Measurements from ENCODE around the gene PTPRE.

Gene PTPRE

DNA sequence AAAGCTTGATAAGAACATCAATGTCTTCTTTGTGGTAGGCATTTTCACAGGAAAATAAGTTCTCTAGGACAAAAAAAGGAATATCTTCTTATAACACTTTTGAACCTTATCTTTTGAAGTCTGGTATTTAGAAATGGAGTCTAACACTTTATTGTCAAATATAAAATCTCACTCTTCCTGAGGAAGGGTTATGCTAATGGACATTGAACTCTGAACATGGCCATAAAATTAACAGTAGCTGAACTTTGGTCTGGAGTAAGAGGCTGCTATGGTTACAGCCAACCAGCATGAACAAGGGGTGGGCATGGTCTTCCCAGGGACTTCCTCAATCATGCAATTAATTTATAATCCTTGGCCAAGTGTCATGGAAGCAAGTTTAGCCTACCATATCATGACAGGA lies 14.2 kb upstream of the PTPRE start, which contains the start of gene CLRN3:
Gene CLRN3, minus strand, starts transcription at position 199 of the 400 bp plus-strand sequence. Its CDS starts 157 bp downstream, at position 42.
- peaks cover 0 to 5% (median 0%) of the 10 kb centered on the region in 5 donors for H3K27me3 ChIP-seq (ENCODE audit: control insufficient read depth in 5 of 5, insufficient read depth in 4 of 5, low read length in 5 of 5)
- peaks cover 0 to 18% (median 3%) of the 10 kb centered on the region in 5 donors for H3K4me1 ChIP-seq (ENCODE audit: control insufficient read depth in 5 of 5, insufficient read depth in 5 of 5, low read length in 5 of 5)
- H3K4me3 ChIP-seq (ENCODE audit: low read depth in 1 of 5, low read length in 5 of 5): no peak within 1 kb of the TSS
- H3K9ac ChIP-seq (ENCODE audit: low read length in 5 of 5): no peak within 1 kb of the TSS
- no peaks in the 10 kb centered on the region for H3K36me3 ChIP-seq (ENCODE audit: control insufficient read depth in 5 of 5, insufficient read depth in 5 of 5, low read length in 5 of 5)
- no peak within 1 kb of the TSS for H3K27ac ChIP-seq (ENCODE audit: low read depth, low read length)
- H3K9me3 ChIP-seq (ENCODE audit: control insufficient read depth in 5 of 5, low read length in 5 of 5): no peaks in the 10 kb centered on the region

- no peak overlapping the region for H3K27ac ChIP-seq (ENCODE audit: low read depth, low read length)
- no peaks in the 10 kb centered on the region for H3K9me3 ChIP-seq (ENCODE audit: control insufficient read depth in 5 of 5, low read length in 5 of 5)
- H3K9ac ChIP-seq (ENCODE audit: low read length in 5 of 5): no peak overlapping the region
- H3K27me3 ChIP-seq (ENCODE audit: control insufficient read depth in 5 of 5, insufficient read depth in 4 of 5, low read length in 5 of 5): no peaks in the 10 kb centered on the region
- peaks cover 0 to 9% (median 3%) of the 10 kb centered on the region in 5 donors for H3K4me1 ChIP-seq (ENCODE audit: control insufficient read depth in 5 of 5, insufficient read depth in 5 of 5, low read length in 5 of 5)
- H3K4me3 ChIP-seq (ENCODE audit: low read depth in 1 of 5, low read length in 5 of 5): no peak overlapping the region
- no peaks in the 10 kb centered on the region for H3K36me3 ChIP-seq (ENCODE audit: control insufficient read depth in 5 of 5, insufficient read depth in 5 of 5, low read length in 5 of 5)
These were observed 12.8 kb upstream of the PTPRE start for GRCh38 chr10:127894146-127894545.

DNA sequence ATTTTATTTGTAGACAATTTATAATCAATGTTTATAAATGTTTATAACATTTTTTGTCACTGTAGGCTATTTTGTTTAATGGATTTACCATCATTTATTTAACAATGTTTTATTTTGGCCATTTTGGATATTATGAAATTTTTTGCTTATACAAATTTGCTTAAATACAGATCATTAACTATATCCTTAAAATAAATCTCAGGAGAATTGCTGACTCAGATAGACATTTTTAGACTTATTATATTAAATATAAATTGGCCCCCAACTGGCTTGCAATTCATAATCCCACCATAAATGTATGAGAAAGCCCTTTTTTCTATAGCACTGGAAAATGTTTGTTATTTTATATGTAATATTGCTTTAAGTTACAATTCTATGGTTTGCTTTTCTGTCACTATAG lies 10.3 kb upstream of the PTPRE start:
- H3K9me3 ChIP-seq (ENCODE audit: control insufficient read depth in 5 of 5, low read length in 5 of 5): no peaks in the 10 kb centered on the region
- no peaks in the 10 kb centered on the region for H3K36me3 ChIP-seq (ENCODE audit: control insufficient read depth in 5 of 5, insufficient read depth in 5 of 5, low read length in 5 of 5)
- no peak overlapping the region for H3K9ac ChIP-seq (ENCODE audit: low read length in 5 of 5)
- H3K27me3 ChIP-seq (ENCODE audit: control insufficient read depth in 5 of 5, insufficient read depth in 4 of 5, low read length in 5 of 5): peaks cover 0 to 4% (median 0%) of the 10 kb centered on the region in 5 donors
- no peak overlapping the region for H3K27ac ChIP-seq (ENCODE audit: low read depth, low read length)
- H3K4me1 ChIP-seq (ENCODE audit: control insufficient read depth in 5 of 5, insufficient read depth in 5 of 5, low read length in 5 of 5): no peaks in the 10 kb centered on the region
- H3K4me3 ChIP-seq (ENCODE audit: low read depth in 1 of 5, low read length in 5 of 5): no peak overlapping the region

DNA sequence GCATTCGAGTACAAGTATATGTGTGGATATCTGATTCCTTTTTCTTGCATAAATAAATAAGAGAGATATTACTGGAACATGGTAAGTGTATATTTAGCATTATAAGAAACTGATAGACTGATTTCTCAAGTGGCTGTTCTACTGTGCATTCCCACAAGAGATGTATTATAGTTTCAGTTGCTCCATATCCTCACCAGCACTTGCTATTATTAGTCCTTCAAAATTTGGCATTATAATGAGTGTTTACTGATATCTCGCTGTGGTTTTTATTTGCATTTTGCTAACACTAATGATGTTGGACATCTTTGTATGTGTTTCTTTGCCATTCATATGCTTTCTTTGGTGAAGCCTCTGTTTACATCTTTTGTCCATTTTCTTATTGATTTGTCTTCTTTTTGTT lies 9.7 kb upstream of the PTPRE start:
- Histone ChIP-seq H3K27me3 (ENCODE audit: control insufficient read depth in 5 of 5, insufficient read depth in 4 of 5, low read length in 5 of 5) (peaks cover 0 to 4% (median 0%) of the 10 kb centered on the region in 5 donors), H3K4me1 (ENCODE audit: control insufficient read depth in 5 of 5, insufficient read depth in 5 of 5, low read length in 5 of 5) (no peaks in the 10 kb centered on the region), H3K9me3 (ENCODE audit: control insufficient read depth in 5 of 5, low read length in 5 of 5) (no peaks in the 10 kb centered on the region), H3K4me3 (ENCODE audit: low read depth in 1 of 5, low read length in 5 of 5) (no peak overlapping the region), H3K9ac (ENCODE audit: low read length in 5 of 5) (no peak overlapping the region), H3K27ac (ENCODE audit: low read depth, low read length) (no peak overlapping the region), H3K36me3 (ENCODE audit: control insufficient read depth in 5 of 5, insufficient read depth in 5 of 5, low read length in 5 of 5) (no peaks in the 10 kb centered on the region)

GRCh38 chr10:127899766-127900387 lies 7.0 kb upstream of the PTPRE start:
- no peaks in the 10 kb centered on the region for H3K9me3 ChIP-seq (ENCODE audit: control insufficient read depth in 5 of 5, low read length in 5 of 5)
- no peak overlapping the region for H3K9ac ChIP-seq (ENCODE audit: low read length in 5 of 5)
- peaks cover 0 to 6% (median 0%) of the 10 kb centered on the region in 5 donors for H3K27me3 ChIP-seq (ENCODE audit: control insufficient read depth in 5 of 5, insufficient read depth in 4 of 5, low read length in 5 of 5)
- H3K4me1 ChIP-seq (ENCODE audit: control insufficient read depth in 5 of 5, insufficient read depth in 5 of 5, low read length in 5 of 5): no peaks in the 10 kb centered on the region
- no peak overlapping the region for H3K4me3 ChIP-seq (ENCODE audit: low read depth in 1 of 5, low read length in 5 of 5)
- no peaks in the 10 kb centered on the region for H3K36me3 ChIP-seq (ENCODE audit: control insufficient read depth in 5 of 5, insufficient read depth in 5 of 5, low read length in 5 of 5)
- H3K27ac ChIP-seq (ENCODE audit: low read depth, low read length): no peak overlapping the region

GRCh38 chr10:127903789-127904188 lies 3.1 kb upstream of the PTPRE start:
- Histone ChIP-seq H3K9me3 (ENCODE audit: control insufficient read depth in 5 of 5, low read length in 5 of 5) (no peaks in the 10 kb centered on the region), H3K4me3 (ENCODE audit: low read depth in 1 of 5, low read length in 5 of 5) (no peak overlapping the region), H3K36me3 (ENCODE audit: control insufficient read depth in 5 of 5, insufficient read depth in 5 of 5, low read length in 5 of 5) (no peaks in the 10 kb centered on the region), H3K9ac (ENCODE audit: low read length in 5 of 5) (no peak overlapping the region), H3K27me3 (ENCODE audit: control insufficient read depth in 5 of 5, insufficient read depth in 4 of 5, low read length in 5 of 5) (peaks cover 0 to 17% (median 4%) of the 10 kb centered on the region in 5 donors), H3K4me1 (ENCODE audit: control insufficient read depth in 5 of 5, insufficient read depth in 5 of 5, low read length in 5 of 5) (peaks cover 6 to 24% (median 17%) of the 10 kb centered on the region in 5 donors), H3K27ac (ENCODE audit: low read depth, low read length) (no peak overlapping the region)

DNA sequence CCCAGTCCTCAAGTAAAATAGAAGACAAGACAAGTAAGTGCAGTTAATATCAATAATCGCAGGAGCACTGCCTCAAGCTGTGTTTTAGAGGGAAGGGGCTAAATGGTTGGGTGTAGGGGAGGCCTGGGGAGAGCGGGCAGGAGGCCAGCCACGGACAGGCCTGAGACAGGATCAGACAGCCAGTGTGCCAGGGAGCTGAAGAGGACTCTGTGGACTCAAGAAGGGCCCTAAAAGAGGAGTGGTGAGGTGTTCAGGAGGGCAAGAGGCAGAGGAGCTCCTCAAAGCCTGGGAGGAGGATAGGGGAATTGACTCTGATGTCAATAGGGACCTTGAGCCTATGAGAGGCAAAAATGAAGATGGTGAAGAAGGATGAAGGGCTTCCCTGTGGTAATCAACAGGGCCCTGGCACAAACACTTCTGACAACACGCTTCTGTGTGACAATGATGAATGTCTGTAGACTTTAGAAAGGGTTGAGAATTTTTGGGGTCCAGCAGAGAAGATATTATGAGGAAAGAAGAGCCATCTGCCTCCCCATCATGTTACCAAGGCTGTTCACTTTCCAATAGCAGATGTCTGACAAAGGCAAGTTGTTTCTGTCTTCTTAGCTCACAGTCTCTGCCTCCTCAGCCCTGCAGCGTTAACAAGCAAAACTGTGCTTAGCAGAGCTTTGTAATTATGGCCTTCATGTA lies 2.4 kb upstream of the PTPRE start:
- Histone ChIP-seq H3K27me3 (ENCODE audit: control insufficient read depth in 5 of 5, insufficient read depth in 4 of 5, low read length in 5 of 5) (peaks cover 0 to 17% (median 4%) of the 10 kb centered on the region in 5 donors), H3K27ac (ENCODE audit: low read depth, low read length) (no peak overlapping the region), H3K4me3 (ENCODE audit: low read depth in 1 of 5, low read length in 5 of 5) (no peak overlapping the region), H3K4me1 (ENCODE audit: control insufficient read depth in 5 of 5, insufficient read depth in 5 of 5, low read length in 5 of 5) (peaks cover 9 to 28% (median 21%) of the 10 kb centered on the region in 5 donors), H3K36me3 (ENCODE audit: control insufficient read depth in 5 of 5, insufficient read depth in 5 of 5, low read length in 5 of 5) (no peaks in the 10 kb centered on the region), H3K9me3 (ENCODE audit: control insufficient read depth in 5 of 5, low read length in 5 of 5) (no peaks in the 10 kb centered on the region), H3K9ac (ENCODE audit: low read length in 5 of 5) (no peak overlapping the region)

GRCh38 chr10:127905001-127905847 lies 1.7 kb upstream of the PTPRE start:
- no peaks in the 10 kb centered on the region for H3K9me3 ChIP-seq (ENCODE audit: control insufficient read depth in 5 of 5, low read length in 5 of 5)
- no peaks in the 10 kb centered on the region for H3K36me3 ChIP-seq (ENCODE audit: control insufficient read depth in 5 of 5, insufficient read depth in 5 of 5, low read length in 5 of 5)
- H3K27me3 ChIP-seq (ENCODE audit: control insufficient read depth in 5 of 5, insufficient read depth in 4 of 5, low read length in 5 of 5): peaks cover 0 to 13% (median 4%) of the 10 kb centered on the region in 5 donors
- no peak overlapping the region for H3K4me3 ChIP-seq (ENCODE audit: low read depth in 1 of 5, low read length in 5 of 5)
- H3K4me1 ChIP-seq (ENCODE audit: control insufficient read depth in 5 of 5, insufficient read depth in 5 of 5, low read length in 5 of 5): peaks cover 9 to 28% (median 21%) of the 10 kb centered on the region in 5 donors
- no peak overlapping the region for H3K27ac ChIP-seq (ENCODE audit: low read depth, low read length)
- H3K9ac ChIP-seq (ENCODE audit: low read length in 5 of 5): no peak overlapping the region

- H3K4me1 ChIP-seq (ENCODE audit: control insufficient read depth in 5 of 5, insufficient read depth in 5 of 5, low read length in 5 of 5): peaks cover 9 to 28% (median 21%) of the 10 kb centered on the region in 5 donors
- H3K9ac ChIP-seq (ENCODE audit: low read length in 5 of 5): no peak overlapping the region
- peaks cover 0 to 13% (median 4%) of the 10 kb centered on the region in 5 donors for H3K27me3 ChIP-seq (ENCODE audit: control insufficient read depth in 5 of 5, insufficient read depth in 4 of 5, low read length in 5 of 5)
- H3K36me3 ChIP-seq (ENCODE audit: control insufficient read depth in 5 of 5, insufficient read depth in 5 of 5, low read length in 5 of 5): no peaks in the 10 kb centered on the region
- no peak overlapping the region for H3K4me3 ChIP-seq (ENCODE audit: low read depth in 1 of 5, low read length in 5 of 5)
- H3K27ac ChIP-seq (ENCODE audit: low read depth, low read length): no peak overlapping the region
- no peaks in the 10 kb centered on the region for H3K9me3 ChIP-seq (ENCODE audit: control insufficient read depth in 5 of 5, low read length in 5 of 5)
These were observed 1.0 kb upstream of the PTPRE start for GRCh38 chr10:127905848-127906261.
